GM12878 (cell line): ENCODE measurements around the gene APEX1. TPM values are rescaled to one million over a fixed set of nuclear protein-coding genes. Genes with fewer than 3 reads are reported as not detected.

Experiments
- ATAC-seq: fragments of 200-7000 bp; cut with Tn5 transposase; 3 replicates; pipeline ENCODE4 v1.9.1; 2020; ENCODE audit warnings: mild to moderate bottlenecking, moderate library complexity
- BruUV-seq: library from RNA; stranded (reverse); fragments of 400-500 nt; replicated peaks from 2 replicates; lab custom pipeline; 2021; lab: Mats Ljungman, UMichigan
- CTCF ChIA-PET: fragments of 300-600 bp; sonication (Branson Sonifier 250); formaldehyde crosslinking; extraction: SDS; loops from one replicate; lab custom pipeline; 2021; ENCODE audit warnings: inconsistent platforms; lab: Yijun Ruan, JAX
- POLR2A ChIA-PET: fragments of 350-600 bp; formaldehyde crosslinking; extraction: SDS; loops from one replicate; lab custom pipeline; 2021; ENCODE audit warnings: inconsistent platforms; lab: Charles Lee
- RAD21 ChIA-PET: fragments of 300-600 bp; sonication (Branson Sonifier 250); formaldehyde crosslinking; loops from one replicate; lab custom pipeline; 2023; ENCODE audit warnings: antibody characterized with exemption; ENCODE audit not compliant: unreplicated experiment; lab: Charles Lee
- SMC1A ChIA-PET: fragments of 300-600 bp; sonication (Branson Sonifier 250); formaldehyde crosslinking; loops from one replicate; lab custom pipeline; 2023; ENCODE audit not compliant: unreplicated experiment, uncharacterized antibody; lab: Charles Lee
- DNase-seq: peaks from one replicate; pipeline ENCODE4 v3.0.0-alpha.2; 2011; ENCODE audit warnings: low read depth, low spot score
- FAIRE-seq: peaks from 3 replicates; lab custom pipeline; 2011; peaks lifted over from hg19 to GRCh38; lab: Jason Lieb, UNC
- H2AFZ ChIP-seq: 2 replicates; pipeline ENCODE4 v1.6.0; 2011; ENCODE audit warnings: low read depth, low read length, control low read depth; ENCODE audit not compliant: control insufficient read depth
- H3K27ac ChIP-seq: 2 replicates; pipeline ENCODE4 v1.5.1; 2011; ENCODE audit warnings: control low read depth; ENCODE audit not compliant: control insufficient read depth, insufficient read depth
- H3K27me3 ChIP-seq, 2 experiments: replicated peaks in 1 of 2; 2 replicates each; pipeline versions ENCODE4 v1.6.0 to v1.6.1; 2011; ENCODE audit warnings: low read length in 1 of 2; ENCODE audit not compliant: control insufficient read depth in 2 of 2, insufficient read depth in 2 of 2
- H3K36me3 ChIP-seq, 2 experiments: 2 replicates each; pipeline ENCODE4 v1.5.1; 2011; ENCODE audit warnings: low read length in 1 of 2; ENCODE audit not compliant: control insufficient read depth in 2 of 2, insufficient read depth in 2 of 2
- H3K4me1 ChIP-seq: 2 replicates; pipeline ENCODE4 v1.6.1; 2011; ENCODE audit warnings: mild to moderate bottlenecking, low read length, moderate library complexity, mixed read lengths; ENCODE audit not compliant: control insufficient read depth, insufficient read depth
- H3K4me2 ChIP-seq: 2 replicates; pipeline ENCODE4 v1.6.0; 2011; ENCODE audit warnings: control low read depth; ENCODE audit not compliant: control insufficient read depth, insufficient read depth
- H3K4me3 ChIP-seq: fragments of 200-600 bp; sonication (generic); 2 replicates; pipeline ENCODE4 v1.5.1; 2016
- H3K79me2 ChIP-seq: 2 replicates; pipeline ENCODE4 v1.6.0; 2011; ENCODE audit warnings: low read length; ENCODE audit not compliant: control insufficient read depth, insufficient read depth
- H3K9ac ChIP-seq: 2 replicates; pipeline ENCODE4 v1.8.0; 2011; ENCODE audit warnings: low read length, control low read depth, mixed read lengths; ENCODE audit not compliant: control insufficient read depth, insufficient read depth
- H3K9me3 ChIP-seq: replicated peaks from 3 replicates; pipeline ENCODE4 v1.5.1; 2011; ENCODE audit warnings: mild to moderate bottlenecking, low read length; ENCODE audit not compliant: control insufficient read depth, insufficient read depth
- H4K20me1 ChIP-seq: 2 replicates; pipeline ENCODE4 v1.6.0; 2011; ENCODE audit not compliant: control insufficient read depth, insufficient read depth
- ATF3 ChIP-seq: IDR thresholded peaks from 2 replicates; pipeline ENCODE4 v1.6.1; 2011; ENCODE audit warnings: low read depth, mild to moderate bottlenecking, low read length, moderate library complexity, borderline replicate concordance; ENCODE audit errors: extremely low read depth
- BCL11A ChIP-seq: IDR thresholded peaks from 2 replicates; pipeline ENCODE4 v1.6.1; 2011; ENCODE audit warnings: low read depth, low read length
- CEBPB ChIP-seq, 2 experiments: fragments of 150-350 bp in 1 of 2; IDR thresholded peaks; 2 replicates each; pipeline ENCODE4 v1.6.1; 2012 to 2014; ENCODE audit warnings: low read depth in 2 of 2, low read length in 2 of 2, borderline replicate concordance in 1 of 2, inconsistent platforms in 1 of 2
- CHD1 ChIP-seq: IDR thresholded peaks from 2 replicates; pipeline ENCODE4 v1.6.1; 2012; ENCODE audit warnings: low read depth, low read length, improper control_type of control experiment
- EP300 ChIP-seq, 2 experiments: fragments of 150-350 bp in 1 of 2; IDR thresholded peaks; 2 replicates each; pipeline ENCODE4 v1.6.1; 2011 to 2012; ENCODE audit warnings: low read depth in 2 of 2, low read length in 2 of 2, borderline replicate concordance in 1 of 2, improper control_type of control experiment in 1 of 2, inconsistent platforms in 1 of 2; ENCODE audit not compliant: control insufficient read depth in 1 of 2
- EZH2 ChIP-seq: IDR thresholded peaks from 2 replicates; pipeline ENCODE4 v1.6.1; 2012; ENCODE audit warnings: low read depth, mild to moderate bottlenecking, control low read depth, inconsistent platforms, low read length, borderline replicate concordance; ENCODE audit not compliant: control insufficient read depth
- HDAC6 ChIP-seq: fragments of 200-600 bp; sonication (generic); IDR thresholded peaks from one replicate; pipeline ENCODE4 v1.8.0; 2017; ENCODE audit warnings: antibody characterized with exemption; ENCODE audit not compliant: unreplicated experiment
- IKZF2 ChIP-seq, 2 experiments: fragments of 450-650 bp; IDR thresholded peaks; 2 replicates each; pipeline ENCODE4 v1.6.1; 2017; ENCODE audit warnings: mild to moderate bottlenecking in 2 of 2, moderate library complexity in 2 of 2
- IRF3 ChIP-seq: fragments of 450-650 bp; IDR thresholded peaks from 2 replicates; pipeline ENCODE4 v1.6.1; 2014; ENCODE audit warnings: mild to moderate bottlenecking
- KDM1A ChIP-seq: fragments of 200-600 bp; sonication (generic); IDR thresholded peaks from 2 replicates; pipeline ENCODE4 v1.6.1; 2016; ENCODE audit warnings: borderline replicate concordance
- PAX8 ChIP-seq: fragments of 450-650 bp; IDR thresholded peaks from 2 replicates; pipeline ENCODE4 v1.6.1; 2017; ENCODE audit warnings: mild to moderate bottlenecking, moderate library complexity
- PBX3 ChIP-seq: IDR thresholded peaks from 2 replicates; pipeline ENCODE4 v1.6.1; 2011; ENCODE audit warnings: mild to moderate bottlenecking, low read depth, low read length, moderate library complexity; ENCODE audit not compliant: insufficient replicate concordance
- SMAD5 ChIP-seq: IDR thresholded peaks from 2 replicates; pipeline ENCODE4 v1.6.1; 2016; ENCODE audit warnings: antibody characterized with exemption, low read depth
- SUPT20H ChIP-seq: IDR thresholded peaks from 2 replicates; pipeline ENCODE4 v1.6.1; 2011; ENCODE audit warnings: low read depth, mild to moderate bottlenecking, low read length, moderate library complexity, borderline replicate concordance; ENCODE audit not compliant: control insufficient read depth
- USF1 ChIP-seq: IDR thresholded peaks from 2 replicates; pipeline ENCODE4 v1.6.1; 2011; ENCODE audit warnings: borderline replicate concordance, low read depth, mild to moderate bottlenecking, moderate library complexity, mixed read lengths, low read length; ENCODE audit not compliant: insufficient read depth; ENCODE audit errors: extremely low read length
- ZBTB33 ChIP-seq: fragments of 450-650 bp; IDR thresholded peaks from 2 replicates; pipeline ENCODE4 v1.6.1; 2017; ENCODE audit warnings: mild to moderate bottlenecking
- ZSCAN29 ChIP-seq: fragments of 450-650 bp; IDR thresholded peaks from 2 replicates; pipeline ENCODE4 v1.6.1; 2017; ENCODE audit warnings: mild to moderate bottlenecking, moderate library complexity
- WGBS: methylation state at CpG from one replicate; pipeline ENCODE4 v1.1.6; 2016; ENCODE audit warnings: low lambda C conversion rate; ENCODE audit not compliant: insufficient replicate concordance, insufficient coverage; ENCODE audit errors: missing lambda C conversion rate; 5-methylcytosine and 5-hydroxymethylcytosine counted together
- in situ Hi-C: fragments of 300-500 bp; cut with MboI; formaldehyde crosslinking; loops from 9 replicates; pipeline ENCODE4 v1.14.3; 2018; ENCODE audit warnings: mixed read lengths
- intact Hi-C: fragments of 100-400 bp; cut with micrococcal nuclease; formaldehyde crosslinking; loops from one replicate; pipeline ENCODE4 v1.14.2; 2022; ENCODE audit not compliant: unreplicated experiment
- polyA plus RNA-seq, 11 experiments: library from polyadenylated mRNA; depleted of rRNA in 4 of 11; unstranded in 6 of 11; stranded (reverse) in 5 of 11; fragments of >200 nt; fragmentation: Nextera tagmentation in 4 of 11; fragmentation: Illumina TruSeq in 1 of 11; extraction: Ambion mirVana in 4 of 11; extraction: Trizol in 1 of 11; gene quantifications; 1 replicate in 1 of 11; 2 replicates in 10 of 11; pipeline versions ENCODE4 v1.2.1 to v1.2.3, GENCODE V29; 2011 to 2016; ENCODE audit warnings: inconsistent platforms in 2 of 11, missing spikeins in 2 of 11, low read depth in 1 of 11
- total RNA-seq, 4 experiments: library from RNA; depleted of rRNA in 3 of 4; stranded (reverse); fragments of >200 nt in 3 of 4; fragmentation: Illumina TruSeq in 1 of 4; extraction: Trizol in 1 of 4; gene quantifications; 2 replicates each; pipeline versions ENCODE4 v1.2.1 to v1.2.3, GENCODE V29; 2013 to 2021

The APEX1 gene
- total and polyA plus RNA-seq, 10 of the 15 experiments (the other 5 are each of a cell fraction or from before 2014, with no cell fraction given): 115 to 407 (median 300) TPM

- POLR2A ChIA-PET: interaction anchor here (1.0 to 5.6 kb wide), 5 partner anchors 17 to 71 kb away, joined by 3 to 28 read pairs (median 4); partner anchors contain the start of genes APEX1, PIP4P1 and PNP
- no peak overlapping the region for H2AFZ ChIP-seq
These were observed 31.8 kb downstream of the APEX1 start for GRCh38 chr14:20486684-20487395.

More at GRCh38 chr14:20486684-20487395, 31.8 kb downstream of the APEX1 start:
- no peaks in the 10 kb centered on the region for H3K9me3 ChIP-seq
- intact Hi-C loops: no loop called here
- FAIRE-seq: no peak
- H4K20me1 ChIP-seq: no peaks in the 10 kb centered on the region
- RAD21 ChIA-PET: interaction anchor here (0.6 to 4.3 kb wide), 12 partner anchors 9 to 175 kb away, joined by 3 to 21 read pairs (median 3); partner anchors contain the start of gene PNP
- H3K27ac ChIP-seq: no peak overlapping the region
- no peak overlapping the region for H3K4me3 ChIP-seq
- no peak for ATAC-seq
- no peak overlapping the region for H3K9ac ChIP-seq
- H3K79me2 ChIP-seq: no peaks in the 10 kb centered on the region
- in situ Hi-C loops: no loop called here
- no peak overlapping the region for H3K4me2 ChIP-seq
- CTCF ChIA-PET: interaction anchor here (0.7 to 6.9 kb wide), 17 partner anchors 9 to 208 kb away, joined by 3 to 42 read pairs (median 5); partner anchors contain the start of genes CCNB1IP1 and TEP1
- peaks cover 17% of the 10 kb centered on the region for H3K4me1 ChIP-seq
- no peak for DNase-seq
- TF ChIP-seq PBX3 (no peak), SMAD5 (no peak), CHD1 (no peak), USF1 (no peak), EZH2 (no peak), SUPT20H (no peak), EP300 (IDR thresholded peaks at IDR 0.05; ENCODE audit: borderline replicate concordance in 1 of 2, control insufficient read depth in 1 of 2, low read depth in 2 of 2, low read length in 2 of 2) (no peak), ZSCAN29 (no peak), IKZF2 (IDR thresholded peaks at IDR 0.05) (no peak), CEBPB (IDR thresholded peaks at IDR 0.05; ENCODE audit: borderline replicate concordance in 1 of 2, low read depth in 2 of 2, low read length in 2 of 2) (no peak), PAX8 (no peak), HDAC6 (no peak), BCL11A (no peak), ZBTB33 (no peak), ATF3 (no peak), IRF3 (no peak), KDM1A (no peak)
- SMC1A ChIA-PET: interaction anchor here (0.9 to 8.1 kb wide), 14 partner anchors 9 to 154 kb away, joined by 3 to 49 read pairs (median 5); partner anchors contain the start of genes PIP4P1, PNP and TEP1
- BruUV-seq: no TSS peak
- WGBS: 58% methylated on average over 8 of the region's 8 CpGs
- H3K27me3 ChIP-seq: no peaks in the 10 kb centered on the region
- H3K36me3 ChIP-seq: no peaks in the 10 kb centered on the region
